ENCODE data around the gene BTBD9.

- no peak for TF ChIP-seq CTCF (IDR thresholded peaks at IDR 0.05; ENCODE audit: poor library complexity)
- no peak for TF ChIP-seq EZH2 (IDR thresholded peaks at IDR 0.05; ENCODE audit: borderline replicate concordance)
Observed at GRCh38 chr6:38119516-38119915, 520.2 kb downstream of the BTBD9 start.

Data from hepatocyte (in vitro differentiated cells).